ENCODE data around the gene PLOD1. TPM values are rescaled to one million over a fixed set of nuclear protein-coding genes. Genes with fewer than 3 reads are reported as not detected.
"Not testable (repeated sequence)": the region's sequence is repeated elsewhere in the genome, so short reads cannot be mapped to it uniquely, and the experiment has no call there.

Gene PLOD1
- total RNA-seq, 1 experiment from 2014 or later, result 64.1 TPM

DNA sequence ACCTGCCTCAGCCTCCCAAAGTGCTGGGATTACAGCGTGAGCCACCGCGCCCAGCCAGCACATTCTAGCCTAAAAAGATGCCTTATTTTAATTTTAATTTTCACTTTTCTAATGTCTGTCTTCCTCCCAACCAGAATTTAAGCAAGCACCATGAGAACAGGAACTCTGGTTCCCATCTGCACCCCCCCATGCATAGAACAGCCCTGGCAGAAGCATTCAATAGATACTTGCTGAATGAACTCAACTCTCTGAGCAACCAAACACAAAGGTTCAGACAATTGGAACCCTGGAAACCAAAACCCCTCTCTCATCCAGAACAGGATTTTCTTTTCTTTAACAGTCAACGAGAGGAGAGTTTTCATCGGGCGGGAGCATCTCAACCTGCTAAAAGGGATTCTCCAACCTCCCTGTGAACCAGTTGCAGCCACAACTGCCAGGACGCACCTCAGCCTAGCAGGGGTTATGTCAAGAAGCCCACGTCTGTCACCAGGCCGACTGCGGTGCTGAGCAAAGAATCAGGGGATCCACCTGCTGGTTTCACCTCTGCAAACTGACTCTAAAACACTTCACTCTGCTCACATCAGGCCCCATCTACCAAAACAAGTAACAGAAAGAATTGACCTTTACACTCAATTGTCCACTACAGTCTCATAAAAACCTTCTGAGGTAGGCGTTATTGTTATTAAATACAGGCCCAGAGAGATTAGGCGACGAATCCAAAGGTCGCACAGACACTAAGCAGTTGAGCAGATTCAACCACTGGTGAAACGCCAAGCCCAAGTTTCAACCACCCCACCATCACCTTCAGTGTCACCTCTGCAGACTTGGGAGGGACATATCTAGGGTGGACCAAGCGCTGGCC, 10.0 kb upstream of the PLOD1 start:
- intact Hi-C loops (cut with micrococcal nuclease; ENCODE audit: unreplicated experiment), result no loop called here
- peak overlapping the region; percentile 91 for H3K4me2 ChIP-seq
- H3K9me2 ChIP-seq (ENCODE audit: insufficient read depth), result no peaks in the 10 kb centered on the region
- peaks cover 20% of the 10 kb centered on the region for H3K79me2 ChIP-seq (ENCODE audit: low read depth)
- no peaks in the 10 kb centered on the region for H3K27me3 ChIP-seq (ENCODE audit: insufficient read depth, low read depth)
- H3K4me1 ChIP-seq (replicated peaks; ENCODE audit: insufficient read depth), result peaks cover 12% of the 10 kb centered on the region; the same call in 1 of the 2 replicates
- TF ChIP-seq EZH2 (IDR thresholded peaks at IDR 0.05; ENCODE audit: low read depth) (no peak), CTCF (conservative IDR thresholded peaks at IDR 0.05) (no peak)
- H3K36me3 ChIP-seq (ENCODE audit: low read depth), result no peaks in the 10 kb centered on the region
- CTCF ChIA-PET, result no interaction called here
- BruUV-seq (replicated peaks), result TSS peak; percentile 58
- no peak for DNase-seq
- H3K27ac ChIP-seq, result no peak overlapping the region
- H3K4me3 ChIP-seq, result peak overlapping the region; percentile 59
- no peaks in the 10 kb centered on the region for H3K9me3 ChIP-seq (ENCODE audit: insufficient read depth, low read depth)
- H3F3A ChIP-seq (ENCODE audit: insufficient read depth, low read depth), result 0 out of 2 replicates have a peak, but pooled peaks cover 2% of the 10 kb centered on the region
- POLR2A ChIA-PET (ENCODE audit: unreplicated experiment), result interaction anchor here (1.1 kb wide), 1 partner anchor 16 kb away, joined by 6 read pairs; no protein-coding TSS in a partner anchor
- peaks cover 9% of the 10 kb centered on the region; the same call in 1 of the 2 replicates for H4K20me1 ChIP-seq (ENCODE audit: insufficient read depth)
- no peak overlapping the region for H2AFZ ChIP-seq

- H3K4me3 ChIP-seq, result peak overlapping the region; percentile 59
- peak overlapping the region; percentile 91 for H3K4me2 ChIP-seq
- H3K9me2 ChIP-seq (ENCODE audit: insufficient read depth); H4K20me1 ChIP-seq (ENCODE audit: insufficient read depth); H3F3A ChIP-seq (ENCODE audit: insufficient read depth, low read depth); intact Hi-C loops (cut with micrococcal nuclease; ENCODE audit: unreplicated experiment); H3K36me3 ChIP-seq (ENCODE audit: low read depth); DNase-seq; H2AFZ ChIP-seq; CTCF ChIA-PET; H3K27me3 ChIP-seq (ENCODE audit: insufficient read depth, low read depth); BruUV-seq (replicated peaks); H3K27ac ChIP-seq; H3K9me3 ChIP-seq (ENCODE audit: insufficient read depth, low read depth): not testable (repeated sequence)
- H3K79me2 ChIP-seq (ENCODE audit: low read depth), result peaks cover 20% of the 10 kb centered on the region
- H3K4me1 ChIP-seq (replicated peaks; ENCODE audit: insufficient read depth), result peaks cover 12% of the 10 kb centered on the region; the same call in 1 of the 2 replicates
- POLR2A ChIA-PET (ENCODE audit: unreplicated experiment), result interaction anchor here (1.1 kb wide), 1 partner anchor 17 kb away, joined by 6 read pairs; no protein-coding TSS in a partner anchor
These were observed 9.2 kb upstream of the PLOD1 start for GRCh38 chr1:11925196-11925937.

DNA sequence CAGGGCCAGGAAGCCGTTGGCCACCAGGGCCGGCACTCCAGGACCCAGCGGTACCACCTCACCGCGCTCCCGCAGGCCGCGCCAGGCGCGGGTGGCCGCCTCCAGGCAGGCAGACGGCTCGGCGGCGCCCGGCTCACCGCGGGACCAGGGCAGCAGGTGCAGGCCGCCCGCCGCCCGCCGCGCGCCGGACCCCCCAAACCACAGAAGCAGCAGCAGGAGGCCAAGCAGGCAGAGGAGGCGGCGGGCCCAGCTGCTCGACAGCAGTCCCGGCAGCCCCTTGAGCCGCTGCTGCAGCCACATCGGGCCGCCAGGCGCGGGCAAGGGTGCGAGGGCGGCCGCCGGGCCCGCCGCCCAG, 8.6 kb upstream of the PLOD1 start:
- peak in 1 of 2 experiments; percentile 12 for DNase-seq
- CTCF ChIA-PET, result no interaction called here
- no peak overlapping the region for H3K4me2 ChIP-seq
- TF ChIP-seq CTCF (conservative IDR thresholded peaks at IDR 0.05) (no peak), EZH2 (IDR thresholded peaks at IDR 0.05; ENCODE audit: low read depth) (no peak)
- H3K9me3 ChIP-seq (ENCODE audit: insufficient read depth, low read depth), result no peaks in the 10 kb centered on the region
- H3F3A ChIP-seq (ENCODE audit: insufficient read depth, low read depth), result 0 out of 2 replicates have a peak, but pooled peaks cover 2% of the 10 kb centered on the region
- peaks cover 9% of the 10 kb centered on the region; the same call in 1 of the 2 replicates for H4K20me1 ChIP-seq (ENCODE audit: insufficient read depth)
- peaks cover 20% of the 10 kb centered on the region for H3K79me2 ChIP-seq (ENCODE audit: low read depth)
- POLR2A ChIA-PET (ENCODE audit: unreplicated experiment), result interaction anchor here (1.1 kb wide), 1 partner anchor 18 kb away, joined by 6 read pairs; no protein-coding TSS in a partner anchor
- peaks cover 12% of the 10 kb centered on the region; the same call in 1 of the 2 replicates for H3K4me1 ChIP-seq (replicated peaks; ENCODE audit: insufficient read depth)
- H3K27ac ChIP-seq, result no peak overlapping the region
- H3K9me2 ChIP-seq (ENCODE audit: insufficient read depth), result no peaks in the 10 kb centered on the region
- no peaks in the 10 kb centered on the region for H3K27me3 ChIP-seq (ENCODE audit: insufficient read depth, low read depth)
- no TSS peak for BruUV-seq (replicated peaks)
- H2AFZ ChIP-seq, result no peak overlapping the region
- no peaks in the 10 kb centered on the region for H3K36me3 ChIP-seq (ENCODE audit: low read depth)
- intact Hi-C loops (cut with micrococcal nuclease; ENCODE audit: unreplicated experiment), result no loop called here
- H3K4me3 ChIP-seq, result peak overlapping the region; percentile 59; the same call in 1 of the 2 replicates
